ENCODE measurements around the gene RNF145. TPM values are rescaled to one million over a fixed set of nuclear protein-coding genes. Genes with fewer than 3 reads are reported as not detected.
A peak's percentile ranks its signal among the peaks of the same experiment; 100 is the strongest.

RNF145 gene
- total RNA-seq, 2 experiments from 2014 or later: 83.7 to 94.4 TPM

GRCh38 chr5:159190170-159190569 is 19.2 kb downstream of the RNF145 start:
- H3K4me3 ChIP-seq (ENCODE audit: low read length): no peak overlapping the region
- H3K27me3 ChIP-seq (ENCODE audit: control insufficient read depth in 1 of 2, insufficient read depth in 2 of 2, low read length in 2 of 2): no peaks in the 10 kb centered on the region
- intact Hi-C loops (cut with DNase I, micrococcal nuclease): no loop called here
- DNase-seq (no peak), ATAC-seq (ENCODE audit: poor library complexity) (no peak)
- H3K9me3 ChIP-seq (ENCODE audit: control insufficient read depth in 1 of 2, insufficient read depth in 1 of 2, low read length in 2 of 2): no peaks in the 10 kb centered on the region
- TF ChIP-seq CTCF (IDR thresholded peaks at IDR 0.05): no peak
- H3K36me3 Mint-ChIP-seq (ENCODE audit: low read depth): peaks cover 86% of the 10 kb centered on the region
- no peaks in the 10 kb centered on the region for H3K27me3 Mint-ChIP-seq
- H3K4me1 Mint-ChIP-seq (ENCODE audit: low read depth): peaks cover 72% of the 10 kb centered on the region
- ChIA-PET CTCF (interaction anchor here (1.2 to 1.5 kb wide), 4 partner anchors 16 to 83 kb away, joined by 3 to 6 read pairs (median 4); no protein-coding TSS in a partner anchor), POLR2A (interaction anchor here (0.9 to 3.0 kb wide), 3 partner anchors 8 to 72 kb away, joined by 3 to 14 read pairs (median 4); no protein-coding TSS in a partner anchor)
- no peak overlapping the region for H3K27ac Mint-ChIP-seq
- H3K4me3 Mint-ChIP-seq: no peak overlapping the region
- H3K9me3 Mint-ChIP-seq: no peaks in the 10 kb centered on the region
- H3K36me3 ChIP-seq (ENCODE audit: insufficient read depth, low read length): peaks cover 55% of the 10 kb centered on the region
- no peak overlapping the region for H3K27ac ChIP-seq (ENCODE audit: low read depth in 1 of 2, low read length in 2 of 2)
- no peaks in the 10 kb centered on the region for H3K4me1 ChIP-seq (ENCODE audit: insufficient read depth, low read length)

DNA sequence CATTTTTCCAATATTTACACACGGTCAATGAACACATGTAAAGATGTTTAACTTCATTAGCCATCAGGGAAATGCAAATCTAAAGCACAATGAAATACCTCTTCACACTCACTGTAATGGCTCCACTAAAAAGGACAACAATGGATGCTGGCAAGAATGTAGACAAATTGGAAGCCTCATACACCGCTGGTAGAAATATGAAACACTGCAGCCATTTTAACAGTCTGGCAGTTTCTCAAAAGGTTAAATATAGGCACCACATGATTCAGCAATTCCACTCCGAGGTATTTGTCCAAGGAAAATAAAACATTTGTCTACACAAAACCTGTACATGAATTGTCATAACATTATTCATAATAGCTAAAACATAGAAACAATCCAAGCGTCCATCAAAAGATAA is 20.0 kb downstream of the RNF145 start:
- DNase-seq (no peak), ATAC-seq (ENCODE audit: poor library complexity) (no peak)
- Mint-ChIP-seq H3K27me3 (no peaks in the 10 kb centered on the region), H3K9me3 (no peaks in the 10 kb centered on the region), H3K4me1 (ENCODE audit: low read depth) (peaks cover 70% of the 10 kb centered on the region), H3K27ac (peak overlapping the region; percentile 15), H3K36me3 (ENCODE audit: low read depth) (peaks cover 83% of the 10 kb centered on the region), H3K4me3 (no peak overlapping the region)
- Histone ChIP-seq H3K27ac (ENCODE audit: low read depth in 1 of 2, low read length in 2 of 2) (no peak overlapping the region), H3K4me3 (ENCODE audit: low read length) (no peak overlapping the region), H3K4me1 (ENCODE audit: insufficient read depth, low read length) (no peaks in the 10 kb centered on the region), H3K27me3 (ENCODE audit: control insufficient read depth in 1 of 2, insufficient read depth in 2 of 2, low read length in 2 of 2) (no peaks in the 10 kb centered on the region), H3K36me3 (ENCODE audit: insufficient read depth, low read length) (peaks cover 49% of the 10 kb centered on the region), H3K9me3 (ENCODE audit: control insufficient read depth in 1 of 2, insufficient read depth in 1 of 2, low read length in 2 of 2) (no peaks in the 10 kb centered on the region)
- TF ChIP-seq CTCF (IDR thresholded peaks at IDR 0.05): no peak
- intact Hi-C loops (cut with DNase I, micrococcal nuclease): no loop called here
- CTCF ChIA-PET: interaction anchor here (1.2 to 1.5 kb wide), 2 partner anchors 17 to 84 kb away, joined by 3 to 4 read pairs; no protein-coding TSS in a partner anchor
- POLR2A ChIA-PET: interaction anchor here (0.7 to 3.0 kb wide), 4 partner anchors 9 to 73 kb away, joined by 3 to 14 read pairs (median 4); no protein-coding TSS in a partner anchor

DNA sequence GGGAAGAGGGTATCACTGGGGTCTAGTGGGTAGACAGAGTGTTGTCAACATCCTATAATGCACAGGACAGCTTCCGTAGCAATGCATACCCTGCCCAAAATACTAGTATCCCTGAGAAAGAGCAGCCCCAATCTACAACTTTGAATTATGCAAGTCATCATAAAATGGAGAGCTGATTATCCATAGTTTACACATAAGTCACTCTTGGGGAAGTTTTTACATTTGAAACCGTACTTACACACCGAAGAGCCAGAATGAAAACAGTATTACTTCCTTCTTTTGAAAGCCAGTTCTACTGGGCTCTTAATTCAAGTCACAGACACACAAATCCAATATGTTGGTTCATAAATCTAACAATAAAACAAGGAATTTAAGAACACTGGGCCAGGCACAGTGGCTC is 21.6 kb downstream of the RNF145 start:
- no peak for ATAC-seq (ENCODE audit: poor library complexity)
- H3K27ac Mint-ChIP-seq: no peak overlapping the region
- no peak overlapping the region for H3K27ac ChIP-seq (ENCODE audit: low read depth in 1 of 2, low read length in 2 of 2)
- DNase-seq: no peak
- ChIA-PET POLR2A (interaction anchor here (1.7 kb wide), 1 partner anchor 12 kb away, joined by 6 read pairs; no protein-coding TSS in a partner anchor), CTCF (interaction anchor here (0.7 to 1.0 kb wide), 3 partner anchors 10 to 96 kb away, joined by 3 read pairs; no protein-coding TSS in a partner anchor)
- no peaks in the 10 kb centered on the region for H3K9me3 ChIP-seq (ENCODE audit: control insufficient read depth in 1 of 2, insufficient read depth in 1 of 2, low read length in 2 of 2)
- H3K36me3 Mint-ChIP-seq (ENCODE audit: low read depth): peaks cover 67% of the 10 kb centered on the region
- no peak overlapping the region for H3K4me3 Mint-ChIP-seq
- intact Hi-C loops (cut with DNase I, micrococcal nuclease): no loop called here
- no peaks in the 10 kb centered on the region for H3K9me3 Mint-ChIP-seq
- no peak overlapping the region for H3K4me3 ChIP-seq (ENCODE audit: low read length)
- no peaks in the 10 kb centered on the region for H3K27me3 ChIP-seq (ENCODE audit: control insufficient read depth in 1 of 2, insufficient read depth in 2 of 2, low read length in 2 of 2)
- no peaks in the 10 kb centered on the region for H3K4me1 ChIP-seq (ENCODE audit: insufficient read depth, low read length)
- H3K27me3 Mint-ChIP-seq: no peaks in the 10 kb centered on the region
- H3K36me3 ChIP-seq (ENCODE audit: insufficient read depth, low read length): peaks cover 37% of the 10 kb centered on the region
- H3K4me1 Mint-ChIP-seq (ENCODE audit: low read depth): peaks cover 68% of the 10 kb centered on the region
- TF ChIP-seq CTCF (IDR thresholded peaks at IDR 0.05): no peak
